ENCODE results near the gene KRTAP3-2. TPM values are rescaled to one million over a fixed set of nuclear protein-coding genes. Genes with fewer than 3 reads are reported as not detected.

KRTAP3-2 gene
- polyA plus RNA-seq, 4 donors: not detected

DNA sequence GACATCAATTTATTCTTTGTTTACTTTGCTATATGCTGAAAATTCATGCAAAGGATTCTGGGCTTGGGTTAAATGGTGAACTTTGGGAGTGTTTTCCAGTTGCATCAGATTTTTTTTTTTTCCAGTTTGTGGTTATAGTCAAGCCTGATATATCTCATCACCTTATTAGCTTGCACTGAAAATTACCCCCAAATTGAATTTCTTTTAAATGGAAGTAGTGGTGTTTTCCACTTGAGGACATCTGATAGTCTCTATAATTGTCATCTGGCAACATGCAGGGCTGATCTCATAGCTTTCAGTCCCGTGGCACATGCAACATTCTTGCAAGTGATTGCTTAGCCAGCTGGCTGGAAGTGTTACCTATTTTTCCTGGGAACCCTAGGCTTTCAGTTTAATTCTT, 13.9 kb upstream of the KRTAP3-2 start:
- 17 to 33% (median 24%) methylated on average over 1 of the region's 1 CpG for WGBS, 3 donors
- H3K27ac ChIP-seq (ENCODE audit: low read depth in 1 of 3, low read length in 2 of 3): no peak overlapping the region
- no peaks in the 10 kb centered on the region for H3K27me3 ChIP-seq (ENCODE audit: control insufficient read depth in 3 of 3, insufficient read depth in 3 of 3, low read length in 3 of 3)
- no peak overlapping the region for H3K4me3 ChIP-seq (ENCODE audit: low read depth in 1 of 3, low read length in 3 of 3)
- H3K36me3 ChIP-seq (ENCODE audit: control insufficient read depth in 3 of 3, insufficient read depth in 2 of 3, low read depth in 1 of 3, low read length in 3 of 3): no peaks in the 10 kb centered on the region
- FAIRE-seq: no peak
- no peak for DNase-seq
- no peaks in the 10 kb centered on the region for H3K4me1 ChIP-seq (ENCODE audit: control insufficient read depth in 3 of 3, insufficient read depth in 2 of 3, low read depth in 1 of 3, low read length in 2 of 3)
- no peaks in the 10 kb centered on the region for H3K9me3 ChIP-seq (ENCODE audit: control insufficient read depth in 2 of 2, insufficient read depth in 1 of 2, low read depth in 1 of 2, low read length in 1 of 2)

DNA sequence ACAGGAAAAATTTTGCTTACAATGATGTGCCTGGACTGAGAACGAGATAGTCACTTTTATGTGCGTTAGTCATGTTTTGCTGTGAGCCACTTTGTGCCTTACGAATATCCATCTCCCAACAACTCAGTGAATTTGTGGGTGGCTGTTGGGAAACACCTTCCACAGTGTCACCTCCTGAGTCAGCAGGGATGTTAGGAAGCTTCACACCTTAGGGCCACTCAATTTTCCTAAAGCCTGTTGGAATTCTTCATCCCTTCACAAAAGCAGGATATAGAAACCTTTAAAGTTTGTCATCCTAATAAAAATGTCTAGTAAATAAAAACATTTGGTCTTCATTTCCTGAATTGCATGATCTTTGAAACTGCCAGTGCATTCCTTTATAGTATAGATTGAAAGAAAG, 13.5 kb upstream of the KRTAP3-2 start:
- H3K9me3 ChIP-seq (ENCODE audit: control insufficient read depth in 2 of 2, insufficient read depth in 1 of 2, low read depth in 1 of 2, low read length in 1 of 2): no peaks in the 10 kb centered on the region
- DNase-seq (no peak), FAIRE-seq (no peak)
- no peak overlapping the region for H3K27ac ChIP-seq (ENCODE audit: low read depth in 1 of 3, low read length in 2 of 3)
- no peaks in the 10 kb centered on the region for H3K27me3 ChIP-seq (ENCODE audit: control insufficient read depth in 3 of 3, insufficient read depth in 3 of 3, low read length in 3 of 3)
- H3K4me3 ChIP-seq (ENCODE audit: low read depth in 1 of 3, low read length in 3 of 3): no peak overlapping the region
- no peaks in the 10 kb centered on the region for H3K36me3 ChIP-seq (ENCODE audit: control insufficient read depth in 3 of 3, insufficient read depth in 2 of 3, low read depth in 1 of 3, low read length in 3 of 3)
- H3K4me1 ChIP-seq (ENCODE audit: control insufficient read depth in 3 of 3, insufficient read depth in 2 of 3, low read depth in 1 of 3, low read length in 2 of 3): no peaks in the 10 kb centered on the region
- WGBS, 3 donors: 86 to 93% (median 91%) methylated on average over 3 of the region's 3 CpGs

DNA sequence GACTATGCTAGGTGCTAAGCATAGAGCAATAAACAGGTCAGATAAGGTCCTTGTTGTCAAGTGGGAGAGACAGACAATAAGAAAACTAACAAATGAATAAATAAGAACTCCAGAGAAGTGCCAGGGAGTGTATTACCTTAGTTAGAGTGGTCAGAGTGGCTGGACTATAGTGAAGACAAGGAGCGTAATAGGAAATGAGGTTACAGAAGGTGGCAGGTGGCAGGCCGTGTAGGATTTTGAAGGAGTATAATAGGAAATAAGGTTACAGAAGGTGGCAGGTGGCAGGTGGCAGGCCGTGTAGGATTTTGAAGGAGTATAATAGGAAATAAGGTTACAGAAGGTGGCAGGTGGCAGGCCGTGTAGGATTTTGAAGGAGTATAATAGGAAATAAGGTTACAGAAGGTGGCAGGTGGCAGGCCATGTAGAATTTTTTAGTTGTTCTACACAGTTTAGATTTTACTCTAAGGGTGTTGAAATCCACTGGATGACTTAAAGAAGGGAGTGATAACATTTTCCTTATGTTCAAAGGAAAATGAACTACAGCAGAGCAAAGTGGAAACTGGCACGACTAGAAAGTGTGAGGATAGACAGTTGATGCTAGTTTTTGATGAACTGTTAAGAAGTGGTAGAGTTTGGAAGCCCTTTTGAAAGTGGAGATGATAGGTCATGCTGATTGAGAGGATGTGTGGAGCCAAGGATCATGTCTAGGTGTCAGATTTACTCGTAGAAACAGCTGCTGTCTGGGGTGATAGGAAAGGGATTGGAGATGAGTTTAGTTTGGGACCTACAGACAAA, 12.8 kb upstream of the KRTAP3-2 start:
- Histone ChIP-seq H3K4me3 (ENCODE audit: low read depth in 1 of 3, low read length in 3 of 3) (no peak overlapping the region), H3K4me1 (ENCODE audit: control insufficient read depth in 3 of 3, insufficient read depth in 2 of 3, low read depth in 1 of 3, low read length in 2 of 3) (no peaks in the 10 kb centered on the region), H3K36me3 (ENCODE audit: control insufficient read depth in 3 of 3, insufficient read depth in 2 of 3, low read depth in 1 of 3, low read length in 3 of 3) (no peaks in the 10 kb centered on the region), H3K27me3 (ENCODE audit: control insufficient read depth in 3 of 3, insufficient read depth in 3 of 3, low read length in 3 of 3) (no peaks in the 10 kb centered on the region), H3K27ac (ENCODE audit: low read depth in 1 of 3, low read length in 2 of 3) (no peak overlapping the region), H3K9me3 (ENCODE audit: control insufficient read depth in 2 of 2, insufficient read depth in 1 of 2, low read depth in 1 of 2, low read length in 1 of 2) (no peaks in the 10 kb centered on the region)
- FAIRE-seq (no peak), DNase-seq (peak in 1 of 2 donors; percentile 1)
- 72 to 78% (median 75%) methylated on average over 6 of the region's 6 CpGs for WGBS, 3 donors

DNA sequence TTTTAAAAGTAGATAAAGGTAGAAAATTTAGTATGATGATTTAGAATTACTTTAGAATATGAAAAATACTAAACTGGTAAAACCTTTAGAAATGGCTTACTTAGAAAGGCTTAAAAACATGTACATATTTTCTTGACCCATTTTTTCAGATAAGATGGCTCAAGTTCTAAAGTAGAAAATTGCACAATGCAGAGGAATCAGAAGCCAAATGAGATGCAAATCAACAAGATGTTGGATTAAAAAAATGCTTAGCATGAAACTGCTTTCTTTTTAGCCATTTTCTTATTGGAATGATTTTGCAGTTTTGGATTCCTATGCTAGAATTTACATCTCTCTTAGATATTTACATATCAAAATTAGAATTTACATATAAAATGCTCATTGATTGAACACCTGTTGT, 10.7 kb upstream of the KRTAP3-2 start:
- no peaks in the 10 kb centered on the region for H3K4me1 ChIP-seq (ENCODE audit: control insufficient read depth in 3 of 3, insufficient read depth in 2 of 3, low read depth in 1 of 3, low read length in 2 of 3)

DNA sequence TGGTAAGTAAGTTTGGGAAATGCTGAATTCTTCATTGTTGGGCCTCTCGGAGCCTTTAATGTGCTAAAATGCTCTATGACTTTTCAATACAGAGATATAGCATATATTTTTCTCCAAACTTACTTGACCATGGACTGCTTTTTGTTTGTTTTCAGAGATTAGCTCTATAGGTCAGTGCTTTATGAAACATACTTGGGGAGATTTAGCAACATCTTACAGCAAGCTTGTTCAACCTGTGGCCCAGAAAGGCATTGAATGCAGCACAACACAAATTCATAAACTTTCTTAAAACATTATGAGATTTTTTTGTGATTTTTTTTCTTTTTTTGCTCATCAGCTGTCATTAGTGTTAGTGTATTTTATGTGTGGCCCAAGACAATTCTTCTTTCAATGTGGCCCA, 10.2 kb upstream of the KRTAP3-2 start:
- DNase-seq (no peak), FAIRE-seq (no peak)
- Histone ChIP-seq H3K27me3 (ENCODE audit: control insufficient read depth in 3 of 3, insufficient read depth in 3 of 3, low read length in 3 of 3) (no peaks in the 10 kb centered on the region), H3K4me1 (ENCODE audit: control insufficient read depth in 3 of 3, insufficient read depth in 2 of 3, low read depth in 1 of 3, low read length in 2 of 3) (no peaks in the 10 kb centered on the region), H3K36me3 (ENCODE audit: control insufficient read depth in 3 of 3, insufficient read depth in 2 of 3, low read depth in 1 of 3, low read length in 3 of 3) (no peaks in the 10 kb centered on the region), H3K4me3 (ENCODE audit: low read depth in 1 of 3, low read length in 3 of 3) (no peak overlapping the region), H3K9me3 (ENCODE audit: control insufficient read depth in 2 of 2, insufficient read depth in 1 of 2, low read depth in 1 of 2, low read length in 1 of 2) (no peaks in the 10 kb centered on the region), H3K27ac (ENCODE audit: low read depth in 1 of 3, low read length in 2 of 3) (no peak overlapping the region)
- 88 to 93% (median 92%) methylated on average over 1 of the region's 1 CpG for WGBS, 3 donors

More for the DNA sequence above, 10.7 kb upstream of the KRTAP3-2 start:
- no peaks in the 10 kb centered on the region for H3K27me3 ChIP-seq (ENCODE audit: control insufficient read depth in 3 of 3, insufficient read depth in 3 of 3, low read length in 3 of 3)
- DNase-seq (no peak), FAIRE-seq (no peak)
- no peak overlapping the region for H3K4me3 ChIP-seq (ENCODE audit: low read depth in 1 of 3, low read length in 3 of 3)
- H3K27ac ChIP-seq (ENCODE audit: low read depth in 1 of 3, low read length in 2 of 3): no peak overlapping the region
- no peaks in the 10 kb centered on the region for H3K9me3 ChIP-seq (ENCODE audit: control insufficient read depth in 2 of 2, insufficient read depth in 1 of 2, low read depth in 1 of 2, low read length in 1 of 2)
- no peaks in the 10 kb centered on the region for H3K36me3 ChIP-seq (ENCODE audit: control insufficient read depth in 3 of 3, insufficient read depth in 2 of 3, low read depth in 1 of 3, low read length in 3 of 3)

DNA sequence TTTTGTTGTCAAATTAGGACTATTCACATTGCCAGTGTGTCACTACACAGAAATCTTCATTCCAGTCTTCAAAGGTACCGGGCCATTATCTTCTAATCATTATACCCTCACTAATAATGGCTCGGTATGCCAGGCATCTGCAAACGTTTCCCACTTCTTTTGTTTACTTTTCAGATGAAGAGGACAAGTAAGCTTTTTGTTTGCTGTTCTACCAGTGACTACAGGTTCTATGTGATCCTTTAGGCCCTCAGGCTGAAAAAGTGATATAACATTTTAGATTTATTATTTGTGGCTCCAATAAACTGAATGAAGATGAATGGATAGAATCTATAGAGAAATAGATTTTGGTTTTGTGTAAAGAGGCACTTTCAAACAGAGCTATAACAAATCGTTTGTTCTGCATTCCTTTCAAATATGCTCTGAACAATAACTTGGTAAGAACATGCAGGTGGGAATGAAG, 9.6 kb upstream of the KRTAP3-2 start:
- no peaks in the 10 kb centered on the region for H3K27me3 ChIP-seq (ENCODE audit: control insufficient read depth in 3 of 3, insufficient read depth in 3 of 3, low read length in 3 of 3)
- DNase-seq (no peak), FAIRE-seq (no peak)
- 7 to 42% (median 15%) methylated on average over 4 of the region's 4 CpGs for WGBS, 3 donors
- no peaks in the 10 kb centered on the region for H3K4me1 ChIP-seq (ENCODE audit: control insufficient read depth in 3 of 3, insufficient read depth in 2 of 3, low read depth in 1 of 3, low read length in 2 of 3)
- no peaks in the 10 kb centered on the region for H3K9me3 ChIP-seq (ENCODE audit: control insufficient read depth in 2 of 2, insufficient read depth in 1 of 2, low read depth in 1 of 2, low read length in 1 of 2)
- no peaks in the 10 kb centered on the region for H3K36me3 ChIP-seq (ENCODE audit: control insufficient read depth in 3 of 3, insufficient read depth in 2 of 3, low read depth in 1 of 3, low read length in 3 of 3)
- no peak overlapping the region for H3K27ac ChIP-seq (ENCODE audit: low read depth in 1 of 3, low read length in 2 of 3)
- no peak overlapping the region for H3K4me3 ChIP-seq (ENCODE audit: low read depth in 1 of 3, low read length in 3 of 3)

DNA sequence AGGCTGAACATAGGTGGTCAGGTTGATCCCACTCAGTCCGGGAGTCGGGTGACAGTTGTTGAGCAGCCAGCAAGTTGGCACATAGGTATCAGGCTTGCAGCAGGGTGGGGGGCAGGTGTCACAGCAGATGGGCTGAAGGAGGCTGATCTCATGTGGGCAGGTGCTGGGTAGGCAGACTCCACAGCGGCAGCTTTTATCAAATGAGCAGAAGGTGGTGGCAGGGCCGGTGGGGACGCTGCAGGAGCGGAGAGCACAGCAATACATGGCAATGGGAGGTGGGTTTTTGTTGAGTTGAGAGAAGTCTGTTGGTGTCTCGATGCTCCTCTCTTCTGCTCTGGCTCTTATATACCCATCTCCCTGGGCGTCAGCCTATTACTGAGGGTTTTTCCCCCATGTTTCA, 9.1 kb upstream of the KRTAP3-2 start, which contains the start of gene KRTAP3-1:
Gene KRTAP3-1, minus strand, starts transcription at position 318 of the 400 bp plus-strand sequence. Its CDS starts 54 bp downstream, at position 264.
- H3K36me3 ChIP-seq (ENCODE audit: control insufficient read depth in 3 of 3, insufficient read depth in 2 of 3, low read depth in 1 of 3, low read length in 3 of 3): no peaks in the 10 kb centered on the region
- no peak within 1 kb of the TSS for H3K27ac ChIP-seq (ENCODE audit: low read depth in 1 of 3, low read length in 2 of 3)
- DNase-seq (no peak), FAIRE-seq (no peak)
- H3K9me3 ChIP-seq (ENCODE audit: control insufficient read depth in 2 of 2, insufficient read depth in 1 of 2, low read depth in 1 of 2, low read length in 1 of 2): no peaks in the 10 kb centered on the region
- no peaks in the 10 kb centered on the region for H3K4me1 ChIP-seq (ENCODE audit: control insufficient read depth in 3 of 3, insufficient read depth in 2 of 3, low read depth in 1 of 3, low read length in 2 of 3)
- no peak within 1 kb of the TSS for H3K4me3 ChIP-seq (ENCODE audit: low read depth in 1 of 3, low read length in 3 of 3)
- no peaks in the 10 kb centered on the region for H3K27me3 ChIP-seq (ENCODE audit: control insufficient read depth in 3 of 3, insufficient read depth in 3 of 3, low read length in 3 of 3)
- WGBS, 3 donors: 21 to 79% (median 60%) methylated on average over 8 of the region's 8 CpGs

DNA sequence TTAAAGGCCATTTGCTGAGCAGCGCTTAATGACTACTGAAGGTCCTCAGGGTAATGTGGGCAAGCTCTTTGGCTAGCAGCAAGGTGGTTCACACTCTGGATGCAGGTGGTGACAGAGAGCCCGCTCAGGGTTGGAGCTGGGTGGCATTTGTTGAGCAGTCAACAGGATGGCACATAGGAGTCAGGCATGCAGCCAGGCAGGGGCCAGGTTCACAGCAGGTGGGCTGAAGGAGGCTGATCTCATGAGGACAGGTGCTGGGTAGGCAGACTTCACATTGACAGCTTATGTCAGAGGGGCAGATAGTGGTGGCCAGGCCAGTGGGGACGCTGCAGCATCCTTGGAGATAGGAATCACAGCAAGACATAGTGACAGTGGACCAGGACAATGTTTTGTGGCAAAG, 4.7 kb upstream of the KRTAP3-2 start:
- Histone ChIP-seq H3K9me3 (ENCODE audit: control insufficient read depth in 2 of 2, insufficient read depth in 1 of 2, low read depth in 1 of 2, low read length in 1 of 2) (no peaks in the 10 kb centered on the region), H3K36me3 (ENCODE audit: control insufficient read depth in 3 of 3, insufficient read depth in 2 of 3, low read depth in 1 of 3, low read length in 3 of 3) (no peaks in the 10 kb centered on the region), H3K27ac (ENCODE audit: low read depth in 1 of 3, low read length in 2 of 3) (no peak overlapping the region), H3K4me3 (ENCODE audit: low read depth in 1 of 3, low read length in 3 of 3) (no peak overlapping the region), H3K27me3 (ENCODE audit: control insufficient read depth in 3 of 3, insufficient read depth in 3 of 3, low read length in 3 of 3) (peaks cover 0 to 3% (median 0%) of the 10 kb centered on the region in 3 donors), H3K4me1 (ENCODE audit: control insufficient read depth in 3 of 3, insufficient read depth in 2 of 3, low read depth in 1 of 3, low read length in 2 of 3) (no peaks in the 10 kb centered on the region)
- no peak for FAIRE-seq
- DNase-seq: no peak
- 82 to 96% (median 88%) methylated on average over 3 of the region's 3 CpGs for WGBS, 3 donors

DNA sequence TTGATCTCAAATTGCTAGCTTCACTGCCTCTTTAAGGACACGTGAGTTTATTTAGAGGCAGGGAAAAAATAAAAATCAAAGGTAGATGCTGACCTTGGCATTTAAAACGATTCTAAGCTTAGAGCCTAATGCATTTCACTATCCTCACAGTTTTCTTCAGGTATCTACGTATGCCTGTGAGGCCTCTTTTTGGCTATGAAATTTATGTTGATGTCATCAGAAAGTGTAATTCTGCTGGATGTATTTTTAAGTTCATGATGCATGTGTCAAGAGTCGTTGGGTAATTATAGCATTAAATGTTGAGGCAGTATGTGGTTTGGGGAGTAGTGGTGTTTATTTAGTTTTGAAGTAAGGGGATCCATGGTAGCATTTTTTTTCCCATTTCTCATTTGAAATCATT, 4.2 kb upstream of the KRTAP3-2 start:
- peaks cover 0 to 4% (median 0%) of the 10 kb centered on the region in 3 donors for H3K27me3 ChIP-seq (ENCODE audit: control insufficient read depth in 3 of 3, insufficient read depth in 3 of 3, low read length in 3 of 3)
- DNase-seq (no peak), FAIRE-seq (no peak)
- H3K9me3 ChIP-seq (ENCODE audit: control insufficient read depth in 2 of 2, insufficient read depth in 1 of 2, low read depth in 1 of 2, low read length in 1 of 2): no peaks in the 10 kb centered on the region
- 63 to 77% (median 68%) methylated on average over 4 of the region's 4 CpGs for WGBS, 3 donors
- H3K4me3 ChIP-seq (ENCODE audit: low read depth in 1 of 3, low read length in 3 of 3): no peak overlapping the region
- no peaks in the 10 kb centered on the region for H3K36me3 ChIP-seq (ENCODE audit: control insufficient read depth in 3 of 3, insufficient read depth in 2 of 3, low read depth in 1 of 3, low read length in 3 of 3)
- no peaks in the 10 kb centered on the region for H3K4me1 ChIP-seq (ENCODE audit: control insufficient read depth in 3 of 3, insufficient read depth in 2 of 3, low read depth in 1 of 3, low read length in 2 of 3)
- H3K27ac ChIP-seq (ENCODE audit: low read depth in 1 of 3, low read length in 2 of 3): no peak overlapping the region

Measured in small intestine (tissue), 7 donors.